K562 (cell line): ENCODE data around the gene DDX51. TPM values are rescaled to one million over a fixed set of nuclear protein-coding genes. Genes with fewer than 3 reads are reported as not detected.
A peak's percentile ranks its signal among the peaks of the same experiment; 100 is the strongest.

Experiments used
- ARID3A ChIP-seq: IDR thresholded peaks from 2 replicates; pipeline ENCODE4 v1.6.1; 2012; ENCODE audit warnings: low read depth, low read length, improper control_type of control experiment, borderline replicate concordance
- FOXP4 ChIP-seq: sonication (generic); formaldehyde crosslinking; IDR thresholded peaks from 2 replicates; pipeline ENCODE4 v1.8.0; 2022; ENCODE audit warnings: mild to moderate bottlenecking, missing genetic modification reagents, borderline replicate concordance
- HMGN3 ChIP-seq: IDR thresholded peaks from 2 replicates; pipeline ENCODE4 v1.6.1; 2011; ENCODE audit warnings: borderline replicate concordance, low read depth, mild to moderate bottlenecking, mixed read lengths, low read length; ENCODE audit not compliant: insufficient read length; ENCODE audit errors: extremely low read depth
- SMAD3 ChIP-seq: fragments of 450-650 bp; formaldehyde crosslinking; conservative IDR thresholded peaks from 2 replicates; pipeline ENCODE4 v1.4.0; 2020; ENCODE audit warnings: mild to moderate bottlenecking
- SNRNP70 ChIP-seq: fragments of 200-400 bp; formaldehyde crosslinking; optimal IDR thresholded peaks from 2 replicates; pipeline ENCODE3; 2017; ENCODE audit warnings: low read depth, low read length
- SP2 ChIP-seq: IDR thresholded peaks from 2 replicates; pipeline ENCODE4 v1.6.1; 2011; ENCODE audit warnings: mild to moderate bottlenecking, low read depth, low read length, moderate library complexity; ENCODE audit not compliant: poor library complexity, severe bottlenecking; ENCODE audit errors: extremely low read depth
- TCF15 ChIP-seq: fragments of 250-450 bp; sonication (Bioruptor Pico); IDR thresholded peaks from 2 replicates; pipeline ENCODE4 v1.8.0; 2022; ENCODE audit warnings: moderate library complexity, mild to moderate bottlenecking, inconsistent platforms
- ZBTB5 ChIP-seq: fragments of 450-650 bp; IDR thresholded peaks from 2 replicates; pipeline ENCODE4 v1.6.1; 2017; ENCODE audit warnings: antibody characterized with exemption
- polyA plus RNA-seq, 8 experiments: library from polyadenylated mRNA; depleted of rRNA in 4 of 8; stranded (reverse) in 5 of 8; unstranded in 3 of 8; fragments of >200 nt; fragmentation: Nextera tagmentation in 2 of 8; fragmentation: Illumina TruSeq in 1 of 8; extraction: Ambion mirVana in 2 of 8; extraction: Trizol in 1 of 8; gene quantifications; 2 replicates each; pipeline versions ENCODE4 v1.2.1 to v1.2.3, GENCODE V29; 2011 to 2014; ENCODE audit warnings: inconsistent platforms in 1 of 8, missing spikeins in 1 of 8
- total RNA-seq, 7 experiments: library from RNA; depleted of rRNA in 6 of 7; stranded (reverse); fragments of >200 nt in 6 of 7; fragmentation: Illumina TruSeq in 2 of 7; extraction: Trizol in 2 of 7; gene quantifications; 2 replicates each; pipeline versions ENCODE4 v1.2.1 to v1.2.3, GENCODE V29; 2011 to 2021; ENCODE audit warnings: low replicate concordance in 1 of 7
- TF ChIP-seq, protein P1 (sequence below): sonication (generic); formaldehyde crosslinking; IDR thresholded peaks from 2 replicates; pipeline ENCODE4 v1.8.1; 2022; ENCODE audit warnings: missing genetic modification reagents
- TF ChIP-seq, protein P2 (sequence below): sonication (generic); formaldehyde crosslinking; IDR thresholded peaks from 2 replicates; pipeline ENCODE4 v1.8.0; 2023; ENCODE audit warnings: missing genetic modification reagents, mild to moderate bottlenecking, borderline replicate concordance

DDX51 gene
- total and polyA plus RNA-seq, 9 of the 15 experiments (the other 6 are each of a cell fraction or from before 2014, with no cell fraction given): 1.1 to 35.9 (median 12.4) TPM

- TF ChIP-seq, protein P1, sequence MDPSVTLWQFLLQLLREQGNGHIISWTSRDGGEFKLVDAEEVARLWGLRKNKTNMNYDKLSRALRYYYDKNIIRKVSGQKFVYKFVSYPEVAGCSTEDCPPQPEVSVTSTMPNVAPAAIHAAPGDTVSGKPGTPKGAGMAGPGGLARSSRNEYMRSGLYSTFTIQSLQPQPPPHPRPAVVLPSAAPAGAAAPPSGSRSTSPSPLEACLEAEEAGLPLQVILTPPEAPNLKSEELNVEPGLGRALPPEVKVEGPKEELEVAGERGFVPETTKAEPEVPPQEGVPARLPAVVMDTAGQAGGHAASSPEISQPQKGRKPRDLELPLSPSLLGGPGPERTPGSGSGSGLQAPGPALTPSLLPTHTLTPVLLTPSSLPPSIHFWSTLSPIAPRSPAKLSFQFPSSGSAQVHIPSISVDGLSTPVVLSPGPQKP (CRISPR knock-in tag): no peak
- TF ChIP-seq SP2 (no peak), FOXP4 (CRISPR knock-in tag) (peak; percentile 93; the same call in 1 of the 2 replicates), ARID3A (no peak), TCF15 (CRISPR knock-in tag) (no peak), ZBTB5 (no peak), SNRNP70 (no peak), HMGN3 (peak; percentile 83), SMAD3 (no peak)
- TF ChIP-seq, protein P2, sequence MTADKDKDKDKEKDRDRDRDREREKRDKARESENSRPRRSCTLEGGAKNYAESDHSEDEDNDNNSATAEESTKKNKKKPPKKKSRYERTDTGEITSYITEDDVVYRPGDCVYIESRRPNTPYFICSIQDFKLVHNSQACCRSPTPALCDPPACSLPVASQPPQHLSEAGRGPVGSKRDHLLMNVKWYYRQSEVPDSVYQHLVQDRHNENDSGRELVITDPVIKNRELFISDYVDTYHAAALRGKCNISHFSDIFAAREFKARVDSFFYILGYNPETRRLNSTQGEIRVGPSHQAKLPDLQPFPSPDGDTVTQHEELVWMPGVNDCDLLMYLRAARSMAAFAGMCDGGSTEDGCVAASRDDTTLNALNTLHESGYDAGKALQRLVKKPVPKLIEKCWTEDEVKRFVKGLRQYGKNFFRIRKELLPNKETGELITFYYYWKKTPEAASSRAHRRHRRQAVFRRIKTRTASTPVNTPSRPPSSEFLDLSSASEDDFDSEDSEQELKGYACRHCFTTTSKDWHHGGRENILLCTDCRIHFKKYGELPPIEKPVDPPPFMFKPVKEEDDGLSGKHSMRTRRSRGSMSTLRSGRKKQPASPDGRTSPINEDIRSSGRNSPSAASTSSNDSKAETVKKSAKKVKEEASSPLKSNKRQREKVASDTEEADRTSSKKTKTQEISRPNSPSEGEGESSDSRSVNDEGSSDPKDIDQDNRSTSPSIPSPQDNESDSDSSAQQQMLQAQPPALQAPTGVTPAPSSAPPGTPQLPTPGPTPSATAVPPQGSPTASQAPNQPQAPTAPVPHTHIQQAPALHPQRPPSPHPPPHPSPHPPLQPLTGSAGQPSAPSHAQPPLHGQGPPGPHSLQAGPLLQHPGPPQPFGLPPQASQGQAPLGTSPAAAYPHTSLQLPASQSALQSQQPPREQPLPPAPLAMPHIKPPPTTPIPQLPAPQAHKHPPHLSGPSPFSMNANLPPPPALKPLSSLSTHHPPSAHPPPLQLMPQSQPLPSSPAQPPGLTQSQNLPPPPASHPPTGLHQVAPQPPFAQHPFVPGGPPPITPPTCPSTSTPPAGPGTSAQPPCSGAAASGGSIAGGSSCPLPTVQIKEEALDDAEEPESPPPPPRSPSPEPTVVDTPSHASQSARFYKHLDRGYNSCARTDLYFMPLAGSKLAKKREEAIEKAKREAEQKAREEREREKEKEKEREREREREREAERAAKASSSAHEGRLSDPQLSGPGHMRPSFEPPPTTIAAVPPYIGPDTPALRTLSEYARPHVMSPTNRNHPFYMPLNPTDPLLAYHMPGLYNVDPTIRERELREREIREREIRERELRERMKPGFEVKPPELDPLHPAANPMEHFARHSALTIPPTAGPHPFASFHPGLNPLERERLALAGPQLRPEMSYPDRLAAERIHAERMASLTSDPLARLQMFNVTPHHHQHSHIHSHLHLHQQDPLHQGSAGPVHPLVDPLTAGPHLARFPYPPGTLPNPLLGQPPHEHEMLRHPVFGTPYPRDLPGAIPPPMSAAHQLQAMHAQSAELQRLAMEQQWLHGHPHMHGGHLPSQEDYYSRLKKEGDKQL (CRISPR knock-in tag): no peak
Observed at GRCh38 chr12:132144115-132144809, at the start of gene DDX51, which contains the start of gene NOC4L (continued).
